ENCODE measurements around the gene GREM1. TPM values are rescaled to one million over a fixed set of nuclear protein-coding genes. Genes with fewer than 3 reads are reported as not detected.

The GREM1 gene
- total and polyA plus RNA-seq, 2 experiments from 2014 or later: 0.27 to 1.0 TPM

GRCh38 chr15:32737304-32737703 lies 19.5 kb downstream of the GREM1 start:
- peaks cover 4% of the 10 kb centered on the region; the same call in 1 of the 3 replicates for H3K4me1 Mint-ChIP-seq
- no peak for ATAC-seq
- Histone ChIP-seq H3K4me2 (no peak overlapping the region), H3K79me2 (replicated peaks; ENCODE audit: insufficient read depth) (no peaks in the 10 kb centered on the region), H2AFZ (no peak overlapping the region), H3K4me3 (no peak overlapping the region), H3K36me3 (ENCODE audit: insufficient read depth) (no peaks in the 10 kb centered on the region), H3K27me3 (ENCODE audit: insufficient read depth) (no peaks in the 10 kb centered on the region), H3K27ac (ENCODE audit: low read depth) (no peak overlapping the region), H3F3A (replicated peaks; ENCODE audit: low read depth) (no peaks in the 10 kb centered on the region), H3K4me1 (ENCODE audit: insufficient read depth) (no peaks in the 10 kb centered on the region), H4K20me1 (replicated peaks; ENCODE audit: insufficient read depth) (no peaks in the 10 kb centered on the region), H3K9me2 (ENCODE audit: insufficient read depth) (no peaks in the 10 kb centered on the region)
- TF ChIP-seq EZH2 (IDR thresholded peaks at IDR 0.05; ENCODE audit: low read depth, unreplicated experiment): no peak
- TF ChIP-seq, protein P1, sequence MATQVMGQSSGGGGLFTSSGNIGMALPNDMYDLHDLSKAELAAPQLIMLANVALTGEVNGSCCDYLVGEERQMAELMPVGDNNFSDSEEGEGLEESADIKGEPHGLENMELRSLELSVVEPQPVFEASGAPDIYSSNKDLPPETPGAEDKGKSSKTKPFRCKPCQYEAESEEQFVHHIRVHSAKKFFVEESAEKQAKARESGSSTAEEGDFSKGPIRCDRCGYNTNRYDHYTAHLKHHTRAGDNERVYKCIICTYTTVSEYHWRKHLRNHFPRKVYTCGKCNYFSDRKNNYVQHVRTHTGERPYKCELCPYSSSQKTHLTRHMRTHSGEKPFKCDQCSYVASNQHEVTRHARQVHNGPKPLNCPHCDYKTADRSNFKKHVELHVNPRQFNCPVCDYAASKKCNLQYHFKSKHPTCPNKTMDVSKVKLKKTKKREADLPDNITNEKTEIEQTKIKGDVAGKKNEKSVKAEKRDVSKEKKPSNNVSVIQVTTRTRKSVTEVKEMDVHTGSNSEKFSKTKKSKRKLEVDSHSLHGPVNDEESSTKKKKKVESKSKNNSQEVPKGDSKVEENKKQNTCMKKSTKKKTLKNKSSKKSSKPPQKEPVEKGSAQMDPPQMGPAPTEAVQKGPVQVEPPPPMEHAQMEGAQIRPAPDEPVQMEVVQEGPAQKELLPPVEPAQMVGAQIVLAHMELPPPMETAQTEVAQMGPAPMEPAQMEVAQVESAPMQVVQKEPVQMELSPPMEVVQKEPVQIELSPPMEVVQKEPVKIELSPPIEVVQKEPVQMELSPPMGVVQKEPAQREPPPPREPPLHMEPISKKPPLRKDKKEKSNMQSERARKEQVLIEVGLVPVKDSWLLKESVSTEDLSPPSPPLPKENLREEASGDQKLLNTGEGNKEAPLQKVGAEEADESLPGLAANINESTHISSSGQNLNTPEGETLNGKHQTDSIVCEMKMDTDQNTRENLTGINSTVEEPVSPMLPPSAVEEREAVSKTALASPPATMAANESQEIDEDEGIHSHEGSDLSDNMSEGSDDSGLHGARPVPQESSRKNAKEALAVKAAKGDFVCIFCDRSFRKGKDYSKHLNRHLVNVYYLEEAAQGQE (IDR thresholded peaks at IDR 0.05; ENCODE audit: unreplicated experiment): no peak
- TF ChIP-seq EZH2phosphoT487 (IDR thresholded peaks at IDR 0.05; ENCODE audit: unreplicated experiment): no peak
- TF ChIP-seq NANOG (IDR thresholded peaks at IDR 0.05; ENCODE audit: borderline replicate concordance): no peak
- no peak for TF ChIP-seq JUNB (IDR thresholded peaks at IDR 0.05; ENCODE audit: unreplicated experiment)
- no peak for TF ChIP-seq ZNF331 (CRISPR knock-in tag; IDR thresholded peaks at IDR 0.05; ENCODE audit: low read depth)
- no peak for TF ChIP-seq CREB1 (CRISPR knock-in tag; IDR thresholded peaks at IDR 0.05; ENCODE audit: low read depth)
- no peak for TF ChIP-seq CTCF (conservative IDR thresholded peaks at IDR 0.05; ENCODE audit: low read depth in 2 of 2)
- no peak for TF ChIP-seq ZNF114 (CRISPR knock-in tag; IDR thresholded peaks at IDR 0.05)
- no peak for TF ChIP-seq POLR2AphosphoS5 (IDR thresholded peaks at IDR 0.05; ENCODE audit: low read depth)
- no peak for TF ChIP-seq ZNF462 (CRISPR knock-in tag; IDR thresholded peaks at IDR 0.05)
- no peak for TF ChIP-seq STAT1 (IDR thresholded peaks at IDR 0.05; ENCODE audit: unreplicated experiment)
- TF ChIP-seq, protein P2, sequence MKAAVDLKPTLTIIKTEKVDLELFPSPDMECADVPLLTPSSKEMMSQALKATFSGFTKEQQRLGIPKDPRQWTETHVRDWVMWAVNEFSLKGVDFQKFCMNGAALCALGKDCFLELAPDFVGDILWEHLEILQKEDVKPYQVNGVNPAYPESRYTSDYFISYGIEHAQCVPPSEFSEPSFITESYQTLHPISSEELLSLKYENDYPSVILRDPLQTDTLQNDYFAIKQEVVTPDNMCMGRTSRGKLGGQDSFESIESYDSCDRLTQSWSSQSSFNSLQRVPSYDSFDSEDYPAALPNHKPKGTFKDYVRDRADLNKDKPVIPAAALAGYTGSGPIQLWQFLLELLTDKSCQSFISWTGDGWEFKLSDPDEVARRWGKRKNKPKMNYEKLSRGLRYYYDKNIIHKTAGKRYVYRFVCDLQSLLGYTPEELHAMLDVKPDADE (IDR thresholded peaks at IDR 0.05): no peak
- peaks cover 3% of the 10 kb centered on the region; the same call in 1 of the 3 replicates for H3K36me3 Mint-ChIP-seq (ENCODE audit: low read depth)
- no peak overlapping the region for H3K4me3 Mint-ChIP-seq
- DNase-seq (ENCODE audit: low spot score): no peak
- H3K27ac Mint-ChIP-seq: no peak overlapping the region
- no peaks in the 10 kb centered on the region for H3K27me3 Mint-ChIP-seq (ENCODE audit: insufficient read depth, low read depth, poor library complexity)
- peaks cover 4% of the 10 kb centered on the region; the same call in 2 of the 3 replicates for H3K9me3 Mint-ChIP-seq

Measured in GM23338 (cell line).